DMS79 treated with DMSO at 0.1 percent for 48 hours (cell line): Measurements from ENCODE around the gene ALDOB.

Experiments used
- DNase-seq: peaks from one replicate; lab custom pipeline; 2025; lab: John Stamatoyannopoulos, UW

ALDOB gene

DNA sequence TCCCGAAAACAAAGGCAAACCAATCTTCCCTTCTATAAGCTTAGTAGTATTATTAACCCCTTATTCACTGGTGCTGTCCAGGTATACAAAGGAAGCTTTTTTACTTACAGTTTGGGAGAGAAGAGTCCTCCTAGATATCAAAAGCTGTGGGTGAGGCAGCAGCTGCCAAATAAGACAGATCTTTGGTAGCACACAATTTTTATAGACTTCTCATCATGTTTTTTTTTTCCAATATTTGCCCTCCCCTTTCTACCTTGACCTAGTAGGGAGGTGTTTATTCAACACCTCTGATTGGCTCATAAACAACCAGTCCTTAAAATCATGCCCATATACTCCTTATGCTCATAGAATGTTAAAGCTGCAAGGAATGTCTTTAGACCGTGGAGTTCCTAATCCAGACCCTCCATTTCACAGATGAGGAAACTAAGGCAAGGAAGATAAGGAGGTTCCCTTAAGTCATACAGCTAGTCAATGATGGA lies at the start of gene ALDOB:
ALDOB (minus strand) TSS at position 174 of the 479 bp plus-strand sequence. CDS start 4,887 bp downstream, outside the sequence.
- no peak for DNase-seq

DNA sequence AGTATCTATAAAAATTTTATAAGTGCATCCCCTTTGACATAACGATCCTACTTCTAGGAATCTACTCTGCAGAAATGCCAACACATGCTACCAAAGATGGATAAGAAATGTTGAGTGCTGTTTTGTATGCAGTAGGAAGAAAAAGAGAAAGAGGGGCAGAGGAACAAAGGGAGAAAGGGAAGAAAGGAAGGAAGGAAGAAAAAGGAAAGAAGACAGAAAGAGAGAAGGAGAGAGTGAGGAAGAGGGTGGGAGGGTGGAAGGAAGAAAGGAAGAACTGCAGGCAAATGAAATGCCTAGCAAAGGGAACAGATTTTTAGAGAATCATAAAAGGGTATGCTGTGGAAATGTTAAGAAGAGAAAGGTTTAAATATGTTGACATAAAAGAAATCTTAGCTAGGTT lies 48.5 kb upstream of the ALDOB start:
- DNase-seq, result no peak

DNA sequence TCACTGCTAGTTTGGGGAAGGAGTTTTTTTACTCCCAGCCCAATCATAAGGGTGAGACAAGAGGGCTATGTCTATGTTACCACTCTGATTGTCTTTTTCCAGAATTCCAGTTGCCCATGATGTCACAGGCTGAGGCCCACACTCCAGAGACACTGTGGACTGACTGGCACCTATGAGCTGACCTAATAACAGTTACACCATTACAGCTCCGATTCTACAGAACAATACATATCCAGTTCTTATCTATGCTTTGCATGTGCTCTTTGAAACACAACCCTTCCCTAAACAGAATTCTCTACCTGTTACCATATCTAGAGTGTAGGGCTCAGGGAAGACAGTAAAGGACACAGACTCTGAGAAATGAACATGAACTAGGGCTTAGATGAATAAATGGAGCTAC lies 45.7 kb upstream of the ALDOB start:
- no peak for DNase-seq

DNA sequence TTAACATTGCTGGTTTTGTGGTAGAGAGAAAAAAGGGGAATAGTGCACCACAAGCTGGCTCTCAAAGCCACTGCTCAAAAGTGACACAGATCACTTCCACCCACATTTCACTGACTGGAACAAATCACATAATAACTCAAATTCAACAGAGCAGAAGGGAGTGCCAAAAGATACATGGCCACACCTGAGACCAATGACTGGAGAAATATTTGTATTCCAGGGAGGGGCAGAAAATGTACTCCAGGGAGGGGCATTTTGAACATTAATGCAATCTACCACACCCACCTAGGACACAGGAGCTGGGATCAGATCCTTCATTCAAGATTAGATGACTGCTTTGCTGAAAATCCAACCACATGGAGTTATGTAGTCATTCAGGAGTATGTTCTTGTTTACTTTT lies 44.8 kb upstream of the ALDOB start:
- no peak for DNase-seq

DNA sequence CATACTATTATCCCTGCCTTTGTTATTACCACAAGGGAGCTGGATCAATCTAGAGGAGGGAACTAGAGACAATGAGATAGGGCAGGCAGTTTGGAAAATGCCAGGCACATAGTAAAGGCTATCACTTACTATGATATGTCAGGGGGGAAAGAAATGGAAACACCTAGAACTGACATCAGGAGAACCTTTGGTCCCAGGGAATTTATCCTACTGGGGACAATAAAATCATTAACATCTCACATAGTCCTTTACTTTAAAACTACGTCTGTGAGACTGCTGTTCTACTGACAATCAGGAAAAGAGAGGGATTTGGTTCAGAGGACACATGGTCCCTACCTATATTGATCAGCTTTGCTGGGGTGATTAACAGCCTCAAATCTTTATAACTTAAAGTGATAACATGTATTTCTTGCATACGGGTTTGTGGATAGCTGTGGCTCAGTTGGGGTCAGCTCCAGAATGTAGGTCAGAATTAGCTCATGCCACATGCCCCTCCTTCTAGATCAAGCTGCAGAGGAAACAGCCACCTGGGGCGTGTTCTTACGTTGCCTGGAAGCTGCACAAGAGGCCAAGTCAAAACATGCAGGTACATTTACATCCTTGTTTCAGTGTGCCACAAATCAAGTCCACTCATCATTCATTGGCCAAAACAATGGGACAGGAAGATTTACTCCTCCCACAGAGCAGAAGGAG lies 43.9 kb upstream of the ALDOB start:
- no peak for DNase-seq

DNA sequence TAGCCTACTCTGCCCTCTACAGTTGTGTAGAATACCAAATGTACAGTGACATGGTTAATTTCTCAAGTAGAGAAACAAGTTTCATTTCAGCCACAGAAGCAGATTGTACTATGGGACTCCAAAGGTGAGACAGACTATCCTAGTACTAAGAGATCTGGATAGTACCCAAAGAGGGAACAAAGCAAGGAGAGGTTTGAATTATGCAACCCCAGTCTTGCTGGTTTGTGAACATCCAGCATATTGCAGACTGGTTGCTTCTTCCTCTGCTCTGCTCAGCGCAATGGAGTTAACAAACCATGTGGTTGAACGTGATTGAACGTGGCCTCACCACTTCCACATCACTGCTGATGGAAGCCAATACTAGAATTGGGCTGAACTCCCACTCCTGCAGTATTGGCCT lies 43.3 kb upstream of the ALDOB start:
- no peak for DNase-seq

DNA sequence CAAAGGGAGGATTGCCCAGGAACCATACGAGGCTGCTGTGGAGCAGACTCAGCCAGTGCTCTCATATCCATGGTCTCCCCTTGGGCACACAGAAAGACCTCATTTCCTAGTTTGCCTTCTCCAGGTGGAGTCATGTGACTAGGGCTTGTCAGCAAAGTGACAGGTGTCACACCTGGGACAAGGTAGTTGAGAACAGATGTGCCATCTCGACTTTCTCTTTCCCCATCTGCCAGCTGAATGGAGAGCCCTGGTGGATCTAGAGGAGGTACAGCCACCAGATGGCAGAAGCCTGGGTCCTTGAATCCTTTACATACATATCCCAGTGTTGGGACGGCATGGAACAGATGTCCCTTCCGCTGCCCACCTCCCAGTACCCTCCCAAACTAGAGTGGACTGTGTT lies 42.9 kb upstream of the ALDOB start:
- DNase-seq, result no peak

DNA sequence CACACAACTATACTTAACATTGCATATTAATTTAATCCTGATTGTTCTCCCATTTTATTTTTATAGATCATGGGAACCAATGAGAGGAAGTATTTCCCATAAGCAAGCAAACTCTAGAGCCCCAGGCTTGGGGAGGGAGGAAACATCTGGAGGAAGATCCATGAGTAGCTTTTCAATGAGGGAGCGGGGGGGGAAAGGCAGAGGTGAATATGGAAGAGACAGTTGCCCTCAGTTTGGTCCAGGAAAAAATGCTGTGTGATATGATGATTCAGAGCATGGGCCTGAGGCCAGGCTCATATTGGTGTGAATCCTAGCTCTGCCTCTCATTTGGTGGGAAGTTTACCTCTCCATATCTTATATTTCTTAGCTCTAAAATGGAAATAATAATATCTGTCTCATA lies 42.2 kb upstream of the ALDOB start:
- no peak for DNase-seq

DNA sequence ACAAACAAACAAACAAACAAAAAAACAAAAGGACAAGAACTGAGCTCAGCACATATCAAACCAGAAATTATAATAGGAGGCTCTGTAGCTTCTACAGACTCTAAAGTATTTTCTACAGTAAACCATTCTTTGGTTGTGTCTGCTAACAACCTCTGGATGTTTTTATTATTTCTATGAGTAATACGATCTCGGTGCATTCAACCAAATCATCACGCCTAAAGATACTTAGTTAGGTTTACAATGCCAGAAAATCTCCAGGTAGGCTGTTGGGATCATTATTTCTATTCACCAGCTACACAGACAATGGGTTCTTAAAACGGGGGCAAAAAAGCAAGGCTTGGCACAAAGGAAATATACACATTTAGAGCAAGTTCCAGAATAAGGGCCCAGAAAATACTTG lies 41.6 kb upstream of the ALDOB start:
- no peak for DNase-seq

DNA sequence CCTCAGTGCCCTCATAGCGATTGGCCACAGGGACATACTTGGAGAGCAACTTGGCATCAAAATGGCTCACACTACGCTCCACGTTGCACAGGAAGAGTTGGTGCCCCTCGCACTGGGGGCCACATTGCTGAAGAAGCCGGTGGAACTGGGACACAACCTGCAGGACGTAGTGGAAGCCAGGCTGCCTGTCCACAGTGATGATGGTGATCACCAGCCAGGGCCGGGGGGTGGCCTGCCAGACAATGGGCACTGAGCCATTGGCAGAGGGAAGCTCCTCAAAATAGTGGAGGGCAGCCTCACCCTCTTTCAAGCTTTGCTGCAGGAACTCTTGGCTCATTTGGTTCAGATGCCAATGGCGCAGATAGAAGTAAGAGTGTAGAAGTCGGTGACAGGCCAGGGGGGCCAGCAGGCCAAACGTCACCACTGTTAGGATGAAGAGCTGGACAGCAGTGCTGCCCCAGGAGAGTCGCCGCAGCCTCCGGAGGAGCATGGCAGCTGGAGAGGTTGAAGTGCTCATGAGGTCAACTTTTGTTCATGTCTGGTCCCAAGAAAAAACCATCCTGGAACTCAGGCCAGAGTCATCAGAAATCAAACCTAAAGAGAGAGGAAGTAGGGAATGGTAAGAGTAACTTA lies 41.1 kb upstream of the ALDOB start:
- no peak for DNase-seq

DNA sequence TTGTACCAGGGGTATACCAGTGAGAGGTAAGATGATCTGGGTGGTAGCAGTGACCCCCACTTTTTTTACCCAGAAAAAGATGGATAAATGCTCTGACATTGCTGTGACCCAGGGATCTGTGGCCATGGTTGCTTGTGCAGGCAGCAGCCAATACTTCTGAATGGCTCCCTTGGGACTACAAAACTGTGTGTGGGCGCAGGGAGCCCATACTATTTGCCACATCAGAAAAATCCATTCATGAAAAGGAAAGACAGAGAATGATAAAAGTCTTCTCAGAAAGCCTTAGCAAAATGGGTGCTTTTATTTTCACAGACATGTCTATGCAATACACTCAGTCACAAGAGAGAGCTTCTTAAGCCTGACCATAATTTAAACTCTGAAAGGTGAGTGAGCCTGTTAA lies 37.3 kb upstream of the ALDOB start:
- DNase-seq, result no peak

DNA sequence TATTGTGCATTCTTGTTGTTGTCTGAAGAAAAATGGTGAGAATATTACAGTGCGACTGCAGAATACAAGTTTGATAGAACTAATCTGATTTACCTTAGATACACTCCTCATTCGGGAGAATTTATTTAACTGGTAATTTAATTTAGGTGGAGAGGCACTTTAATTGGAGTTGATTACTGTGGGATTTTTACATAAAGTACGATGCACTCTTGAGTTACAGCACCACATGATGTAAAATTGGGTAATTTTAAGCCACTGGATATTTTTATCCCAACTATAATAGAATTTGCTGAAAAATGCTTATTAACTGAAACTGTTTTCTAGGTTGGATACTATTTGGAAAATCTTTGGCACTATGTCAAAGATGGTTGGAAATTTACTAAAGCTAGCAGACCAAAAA lies 35.4 kb upstream of the ALDOB start:
- DNase-seq, result no peak

DNA sequence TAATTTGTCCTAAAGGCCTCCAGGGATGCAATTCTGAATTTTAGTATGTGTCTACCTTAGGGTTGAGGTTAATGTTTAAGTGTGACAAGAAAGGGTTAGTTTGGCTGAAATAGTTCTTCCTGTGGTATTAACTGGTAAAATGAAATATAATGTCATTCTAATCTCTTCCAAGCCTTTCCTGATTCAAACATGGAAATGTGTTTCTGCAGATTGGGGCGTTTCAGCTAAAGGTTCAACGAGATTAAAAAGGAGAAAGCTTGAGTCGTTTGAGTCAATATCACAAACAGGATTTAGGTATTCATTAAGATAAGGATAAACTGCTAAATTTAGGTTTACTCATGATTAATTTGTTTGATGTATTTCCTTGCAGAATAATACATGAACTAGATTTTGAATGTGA lies 34.4 kb upstream of the ALDOB start:
- DNase-seq, result no peak

DNA sequence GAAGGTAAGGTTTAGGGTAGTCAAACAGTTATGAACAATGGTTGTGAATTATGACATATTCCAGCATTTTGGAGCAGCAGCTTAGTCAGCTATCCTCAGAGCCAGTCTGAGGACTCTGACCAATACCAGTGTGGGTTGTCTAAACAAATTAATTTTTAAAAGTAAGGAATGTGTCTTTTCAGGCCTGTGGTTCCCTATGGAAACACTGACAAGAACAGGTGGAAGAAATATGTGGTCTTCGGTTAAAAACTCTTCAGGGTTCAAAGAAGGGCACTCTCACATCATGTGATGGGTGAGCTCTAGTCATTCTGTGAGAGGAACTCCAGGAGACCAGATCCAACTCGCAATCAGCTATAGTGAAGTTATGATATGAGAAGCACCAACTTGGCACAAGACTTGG lies 33.5 kb upstream of the ALDOB start:
- DNase-seq, result no peak

DNA sequence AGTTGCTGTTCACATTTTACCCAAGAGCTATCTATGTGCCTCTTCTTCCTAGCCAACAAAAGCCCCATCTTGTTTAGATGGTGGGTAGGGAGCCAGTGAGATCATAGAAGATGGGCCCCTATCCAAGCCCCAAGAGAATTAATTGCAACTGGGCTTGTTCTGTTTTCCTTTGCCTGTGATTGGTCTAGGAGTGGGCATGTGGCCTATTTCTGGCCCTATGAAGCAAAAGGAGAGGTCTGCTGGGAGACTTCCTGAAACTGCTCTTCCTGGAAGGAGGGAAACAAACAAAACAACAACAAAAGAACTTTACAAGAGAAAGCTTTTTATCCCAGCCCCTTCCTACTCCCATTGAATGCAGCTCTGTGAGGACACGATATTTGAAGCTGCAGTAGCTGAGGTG lies 32.5 kb upstream of the ALDOB start:
- no peak for DNase-seq

DNA sequence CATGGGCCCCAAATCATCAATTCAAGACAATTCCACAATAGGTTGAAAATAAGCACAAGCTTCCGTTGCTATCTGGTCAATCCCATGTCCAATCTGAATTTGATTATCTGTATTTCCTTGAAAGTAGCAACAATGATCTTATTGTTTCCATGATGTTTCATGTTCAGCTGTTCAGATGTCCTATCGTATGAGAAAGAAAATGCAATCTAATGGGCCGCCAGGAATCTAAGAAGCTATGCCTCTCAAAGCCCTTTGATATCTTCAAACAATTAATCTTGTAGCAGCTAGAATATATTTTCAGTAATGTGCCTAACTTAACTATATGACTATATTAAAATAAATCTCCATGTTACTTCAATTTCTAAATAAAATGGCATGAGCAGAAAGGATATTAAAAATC lies 32.1 kb upstream of the ALDOB start:
- DNase-seq, result no peak

DNA sequence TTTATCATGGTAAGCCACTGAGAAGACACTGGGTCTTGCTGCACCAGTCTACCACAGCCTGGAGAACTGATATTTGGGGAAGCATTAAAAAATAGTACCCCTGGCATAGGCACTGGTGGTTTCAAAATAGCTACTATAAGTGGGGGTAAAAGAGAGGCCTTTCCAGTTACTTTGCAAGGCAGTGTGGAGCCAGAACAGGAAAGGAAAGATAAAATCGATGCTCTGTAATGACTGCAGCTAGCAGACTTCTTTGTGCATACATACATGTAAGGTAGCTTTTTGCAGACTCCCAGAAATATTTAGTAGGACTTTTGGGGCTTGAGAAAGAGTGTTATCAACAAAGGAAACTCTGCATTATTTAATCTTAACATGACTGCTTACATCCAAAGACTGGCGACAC lies 31.3 kb upstream of the ALDOB start:
- DNase-seq, result no peak

DNA sequence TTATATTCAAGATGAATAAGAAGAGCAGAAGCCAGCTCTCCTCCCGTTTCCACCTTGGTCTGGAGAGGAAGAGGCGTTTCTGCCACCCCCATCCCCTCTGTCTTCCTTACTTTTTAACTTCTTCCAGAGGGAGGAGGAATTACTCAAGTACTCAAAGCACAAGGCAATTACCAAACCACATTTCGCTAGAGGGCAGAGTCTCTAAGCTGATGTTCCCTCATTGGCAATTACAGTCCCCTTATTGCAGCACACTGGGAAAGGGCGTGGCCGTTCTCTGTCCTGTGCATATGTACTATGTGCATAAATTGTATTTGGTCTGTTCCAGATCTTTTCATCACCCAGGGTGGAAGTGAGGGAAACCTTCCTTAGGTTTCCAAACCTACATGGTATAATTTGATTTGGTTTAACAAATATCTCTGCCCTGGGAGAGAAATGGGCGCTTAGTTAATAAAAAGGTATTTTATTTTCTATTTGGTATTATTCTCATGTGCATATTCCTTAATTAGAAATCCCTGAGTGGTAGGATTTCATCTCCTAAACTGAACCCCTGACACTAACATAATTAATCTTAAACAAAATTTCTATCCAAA lies 29.8 kb upstream of the ALDOB start:
- no peak for DNase-seq

DNA sequence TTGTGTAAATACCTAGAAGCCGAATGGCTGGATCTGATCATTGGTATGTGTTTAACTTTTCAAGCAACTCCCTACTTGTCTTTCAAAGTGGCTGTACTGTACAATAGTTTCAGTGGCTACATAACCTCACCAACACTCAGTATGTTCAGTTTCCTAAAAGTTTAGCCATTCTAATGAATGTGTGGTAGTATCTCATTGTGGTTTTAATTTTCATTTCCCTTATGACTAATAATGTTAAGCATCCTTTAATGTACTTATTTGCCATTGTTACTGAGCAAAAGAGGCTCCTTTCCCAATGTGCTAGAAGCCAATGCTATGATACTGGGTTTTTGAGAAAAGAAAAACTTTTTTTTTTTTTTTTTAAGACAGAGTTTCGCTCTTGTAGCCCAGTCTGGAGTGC lies 27.8 kb upstream of the ALDOB start:
- DNase-seq, result no peak

DNA sequence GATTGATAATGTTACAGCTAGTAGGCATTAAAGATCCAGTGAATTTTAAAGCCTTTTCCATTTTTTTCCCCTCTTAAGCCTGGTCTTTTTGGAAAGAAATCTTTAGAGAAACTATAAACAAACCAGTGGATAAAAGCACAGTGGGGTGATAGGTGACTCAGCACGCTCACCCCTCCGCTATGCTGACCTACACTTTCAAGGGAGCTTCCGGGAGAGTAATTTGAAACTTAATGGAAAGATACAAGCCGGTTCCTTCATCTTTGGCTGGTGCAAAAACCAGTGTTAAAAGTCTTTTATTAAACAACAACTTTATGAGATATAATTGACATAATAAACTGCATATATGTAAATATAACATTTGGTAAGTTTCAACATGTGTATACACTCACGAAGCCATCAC lies 27.0 kb upstream of the ALDOB start:
- no peak for DNase-seq

DNA sequence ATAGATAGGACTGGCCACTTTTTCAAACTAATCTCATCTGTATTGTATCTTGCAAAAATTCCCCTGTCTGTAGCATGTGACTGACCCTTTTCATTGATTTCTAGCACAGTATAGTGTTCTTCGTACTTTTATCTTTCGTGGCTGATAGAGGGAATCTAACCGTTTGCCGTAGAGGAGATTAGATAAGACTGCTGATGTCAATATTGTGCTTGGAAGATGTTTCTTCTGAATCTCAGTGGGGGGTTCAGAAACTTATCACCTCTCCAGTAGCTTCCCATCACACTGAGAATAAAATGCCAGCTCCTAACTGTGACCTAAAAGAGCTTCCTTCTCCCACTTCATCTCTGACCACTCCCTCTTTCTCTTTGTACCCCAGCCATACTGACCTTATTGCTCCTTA lies 25.4 kb upstream of the ALDOB start:
- no peak for DNase-seq

DNA sequence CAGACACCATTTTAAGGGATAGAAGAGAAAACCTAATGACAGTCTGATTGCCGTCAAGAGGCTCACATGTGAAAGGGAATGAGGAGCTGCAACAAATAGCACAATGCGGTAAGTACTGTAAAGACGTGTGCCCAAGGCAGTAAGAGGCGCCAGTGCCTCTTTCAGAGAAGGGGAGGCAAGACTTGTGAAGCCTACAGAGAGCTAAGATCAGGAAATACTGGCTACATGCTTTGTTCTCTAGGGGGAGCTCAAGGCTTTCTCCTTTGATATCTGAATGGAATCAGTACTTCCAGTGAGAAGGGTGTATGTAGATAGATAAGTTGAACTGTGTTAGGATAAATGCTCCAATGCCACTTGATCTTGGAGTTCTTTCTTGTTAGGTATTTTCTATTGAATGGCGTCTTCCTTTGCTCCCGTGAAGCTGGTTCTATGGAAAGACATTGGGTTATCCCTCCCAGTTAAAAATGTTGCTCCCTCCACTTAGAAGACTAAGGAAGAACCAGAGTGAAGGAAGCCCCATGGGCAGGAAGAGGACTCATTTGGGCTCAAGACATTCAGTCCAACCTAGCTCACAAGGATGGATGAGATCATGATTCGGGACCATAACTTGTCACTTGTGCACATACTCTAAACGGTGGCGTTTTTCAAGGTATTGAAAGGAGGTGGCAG lies 23.5 kb upstream of the ALDOB start:
- peak; percentile 11 for DNase-seq

DNA sequence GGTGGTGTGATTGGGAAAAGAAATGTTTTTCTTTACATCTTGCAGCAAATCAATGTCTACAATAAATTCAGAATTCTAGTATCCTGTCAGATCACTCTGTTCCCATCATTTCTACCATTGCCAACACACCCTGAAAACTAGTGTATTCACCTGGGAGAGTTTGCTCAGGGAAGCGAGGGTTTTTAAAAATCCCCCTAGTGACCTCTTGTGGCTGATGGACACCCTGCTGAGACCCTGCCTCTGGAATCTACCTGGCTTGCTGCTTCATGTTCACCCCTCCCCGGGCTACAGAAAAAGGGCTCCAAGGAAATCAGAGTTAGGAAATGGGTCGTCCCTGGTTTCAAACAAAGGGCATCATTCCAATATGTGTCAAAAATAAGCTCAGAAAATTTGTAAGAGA lies 21.4 kb upstream of the ALDOB start:
- DNase-seq, result no peak
